ENCODE data around the gene ADGRG6. TPM values are rescaled to one million over a fixed set of nuclear protein-coding genes. Genes with fewer than 3 reads are reported as not detected.

Gene ADGRG6
- total RNA-seq, 4 donors from 2014 or later = 15.7 to 75.2 (median 19.2) TPM

DNA sequence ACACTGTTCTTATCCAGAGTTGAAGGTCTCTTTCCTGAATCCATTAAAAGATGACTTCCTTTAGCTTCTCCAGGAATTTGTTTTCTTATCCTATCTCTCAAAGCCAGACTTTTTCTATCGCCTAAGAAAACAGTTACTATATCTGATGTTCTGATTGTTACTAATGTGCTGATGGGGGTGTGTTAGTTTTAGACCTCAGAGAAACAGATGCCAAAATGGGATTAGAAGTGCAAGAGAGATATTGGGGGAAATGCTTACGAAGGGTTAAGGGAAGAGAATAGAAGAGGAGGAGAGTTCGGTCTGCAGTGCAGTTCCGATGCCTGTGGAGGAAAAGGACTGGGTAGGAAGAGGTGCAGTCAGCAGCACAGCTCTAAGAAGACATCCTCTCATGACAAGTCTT lies 35.7 kb upstream of the ADGRG6 start:
- no peaks in the 10 kb centered on the region for H3K36me3 ChIP-seq
- no peaks in the 10 kb centered on the region for H3K27me3 ChIP-seq
- H3K4me1 ChIP-seq = no peaks in the 10 kb centered on the region
- TF ChIP-seq, protein P1, sequence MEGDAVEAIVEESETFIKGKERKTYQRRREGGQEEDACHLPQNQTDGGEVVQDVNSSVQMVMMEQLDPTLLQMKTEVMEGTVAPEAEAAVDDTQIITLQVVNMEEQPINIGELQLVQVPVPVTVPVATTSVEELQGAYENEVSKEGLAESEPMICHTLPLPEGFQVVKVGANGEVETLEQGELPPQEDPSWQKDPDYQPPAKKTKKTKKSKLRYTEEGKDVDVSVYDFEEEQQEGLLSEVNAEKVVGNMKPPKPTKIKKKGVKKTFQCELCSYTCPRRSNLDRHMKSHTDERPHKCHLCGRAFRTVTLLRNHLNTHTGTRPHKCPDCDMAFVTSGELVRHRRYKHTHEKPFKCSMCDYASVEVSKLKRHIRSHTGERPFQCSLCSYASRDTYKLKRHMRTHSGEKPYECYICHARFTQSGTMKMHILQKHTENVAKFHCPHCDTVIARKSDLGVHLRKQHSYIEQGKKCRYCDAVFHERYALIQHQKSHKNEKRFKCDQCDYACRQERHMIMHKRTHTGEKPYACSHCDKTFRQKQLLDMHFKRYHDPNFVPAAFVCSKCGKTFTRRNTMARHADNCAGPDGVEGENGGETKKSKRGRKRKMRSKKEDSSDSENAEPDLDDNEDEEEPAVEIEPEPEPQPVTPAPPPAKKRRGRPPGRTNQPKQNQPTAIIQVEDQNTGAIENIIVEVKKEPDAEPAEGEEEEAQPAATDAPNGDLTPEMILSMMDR (IDR thresholded peaks at IDR 0.05) = no peak
- TF ChIP-seq POLR2A (IDR thresholded peaks at IDR 0.05) = no peak
- no peak for TF ChIP-seq POLR2AphosphoS5 (IDR thresholded peaks at IDR 0.05)
- no peak for TF ChIP-seq EP300 (IDR thresholded peaks at IDR 0.05; ENCODE audit: low read depth)
- intact Hi-C loops (cut with DNase I; ENCODE audit: low total_unique reads) (no loop called here), in situ Hi-C loops (cut with MboI; ENCODE audit: low pct_ligation_motif_present in 1 of 4, low pct_unique_long_range_greater_than_20kb in 1 of 4, low sequenced_read_pairs in 3 of 4) (no loop called here)
- no peak for DNase-seq
- no peak overlapping the region for H3K4me3 ChIP-seq
- 82 to 83% methylated on average over 4 of the region's 4 CpGs for WGBS, 2 donors (ENCODE audit: low coverage in 1 of 2)
- H3K27ac ChIP-seq = no peak overlapping the region
- no peaks in the 10 kb centered on the region for H3K9me3 ChIP-seq

GRCh38 chr6:142271476-142271875 lies 30.3 kb upstream of the ADGRG6 start:
- intact Hi-C loops (cut with DNase I; ENCODE audit: low total_unique reads) = no loop called here

GRCh38 chr6:142274656-142275055 lies 27.2 kb upstream of the ADGRG6 start:
- TF ChIP-seq, protein P1 (IDR thresholded peaks at IDR 0.05) = no peak
- no peak for TF ChIP-seq EP300 (IDR thresholded peaks at IDR 0.05; ENCODE audit: low read depth)
- TF ChIP-seq POLR2AphosphoS5 (IDR thresholded peaks at IDR 0.05) = no peak
- no peaks in the 10 kb centered on the region for H3K4me1 ChIP-seq
- H3K9me3 ChIP-seq = no peaks in the 10 kb centered on the region
- H3K27me3 ChIP-seq = no peaks in the 10 kb centered on the region
- no peak overlapping the region for H3K27ac ChIP-seq
- intact Hi-C loops (cut with DNase I; ENCODE audit: low total_unique reads) (no loop called here), in situ Hi-C loops (cut with MboI; ENCODE audit: low pct_ligation_motif_present in 1 of 4, low pct_unique_long_range_greater_than_20kb in 1 of 4, low sequenced_read_pairs in 3 of 4) (no loop called here)
- H3K36me3 ChIP-seq = no peaks in the 10 kb centered on the region
- no peak overlapping the region for H3K4me3 ChIP-seq
- DNase-seq = no peak
- WGBS, 2 donors (ENCODE audit: low coverage in 1 of 2) = 60 to 61% methylated on average over 4 of the region's 4 CpGs

More at GRCh38 chr6:142271476-142271875, 30.3 kb upstream of the ADGRG6 start:
- TF ChIP-seq POLR2AphosphoS5 (IDR thresholded peaks at IDR 0.05) (no peak), POLR2A (IDR thresholded peaks at IDR 0.05) (no peak), EP300 (IDR thresholded peaks at IDR 0.05; ENCODE audit: low read depth) (no peak)
- TF ChIP-seq, protein P1 (IDR thresholded peaks at IDR 0.05) = no peak
- Histone ChIP-seq H3K9me3 (no peaks in the 10 kb centered on the region), H3K27me3 (no peaks in the 10 kb centered on the region), H3K4me1 (no peaks in the 10 kb centered on the region), H3K4me3 (no peak overlapping the region), H3K27ac (no peak overlapping the region), H3K36me3 (no peaks in the 10 kb centered on the region)
- in situ Hi-C loops (cut with MboI; ENCODE audit: low pct_ligation_motif_present in 1 of 4, low pct_unique_long_range_greater_than_20kb in 1 of 4, low sequenced_read_pairs in 3 of 4) = no loop called here
- DNase-seq = no peak
- 45 to 52% methylated on average over 1 of the region's 1 CpG for WGBS, 2 donors (ENCODE audit: low coverage in 1 of 2)

DNA sequence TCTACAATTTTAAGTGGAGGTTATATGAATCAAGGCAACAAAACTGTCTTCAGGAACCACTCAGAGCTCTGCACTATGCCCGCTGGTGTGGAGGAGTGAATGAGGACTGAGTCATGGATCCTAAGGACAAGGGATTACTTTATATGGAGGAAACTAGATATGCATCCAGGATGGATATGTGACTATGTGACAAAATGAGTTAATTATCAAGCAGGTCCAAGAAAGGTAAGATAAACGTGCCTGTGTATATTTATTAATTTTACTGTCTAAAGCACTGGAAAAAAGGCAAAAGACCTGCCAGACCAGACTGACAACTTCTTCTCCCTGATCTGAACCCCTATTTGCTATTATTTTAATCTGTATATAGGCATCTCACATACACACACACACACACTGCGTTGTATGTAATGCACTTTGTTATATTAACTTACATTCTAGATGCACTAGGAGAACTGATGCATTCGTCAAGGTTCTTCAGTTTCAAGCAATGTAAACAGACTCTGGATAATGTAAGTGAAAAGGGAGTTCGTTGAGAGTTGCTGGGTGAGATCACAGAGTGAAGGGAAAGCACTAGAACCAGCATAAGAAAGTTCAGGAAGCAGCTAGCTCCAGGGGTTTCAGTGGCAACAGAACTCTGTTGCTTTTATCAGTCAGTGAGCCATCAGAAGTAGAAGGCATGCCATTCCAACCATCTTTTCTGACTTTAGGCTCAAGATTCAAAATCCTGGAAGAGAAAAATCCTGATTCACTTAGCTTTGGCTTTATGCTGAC lies 26.4 kb upstream of the ADGRG6 start:
- no peak for DNase-seq
- in situ Hi-C loops (cut with MboI; ENCODE audit: low pct_ligation_motif_present in 1 of 4, low pct_unique_long_range_greater_than_20kb in 1 of 4, low sequenced_read_pairs in 3 of 4) = no loop called here
- TF ChIP-seq, protein P1 (IDR thresholded peaks at IDR 0.05) = no peak
- TF ChIP-seq POLR2AphosphoS5 (IDR thresholded peaks at IDR 0.05) (no peak), POLR2A (IDR thresholded peaks at IDR 0.05) (no peak), EP300 (IDR thresholded peaks at IDR 0.05; ENCODE audit: low read depth) (no peak)
- WGBS, 2 donors (ENCODE audit: low coverage in 1 of 2) = 38 to 53% methylated on average over 5 of the region's 5 CpGs
- Histone ChIP-seq H3K4me3 (no peak overlapping the region), H3K4me1 (no peaks in the 10 kb centered on the region), H3K36me3 (no peaks in the 10 kb centered on the region), H3K27me3 (no peaks in the 10 kb centered on the region), H3K9me3 (no peaks in the 10 kb centered on the region), H3K27ac (no peak overlapping the region)
- intact Hi-C loops (cut with DNase I; ENCODE audit: low total_unique reads) = no loop called here
